ENCODE data around the gene HOXD10.

HOXD10 gene

DNA sequence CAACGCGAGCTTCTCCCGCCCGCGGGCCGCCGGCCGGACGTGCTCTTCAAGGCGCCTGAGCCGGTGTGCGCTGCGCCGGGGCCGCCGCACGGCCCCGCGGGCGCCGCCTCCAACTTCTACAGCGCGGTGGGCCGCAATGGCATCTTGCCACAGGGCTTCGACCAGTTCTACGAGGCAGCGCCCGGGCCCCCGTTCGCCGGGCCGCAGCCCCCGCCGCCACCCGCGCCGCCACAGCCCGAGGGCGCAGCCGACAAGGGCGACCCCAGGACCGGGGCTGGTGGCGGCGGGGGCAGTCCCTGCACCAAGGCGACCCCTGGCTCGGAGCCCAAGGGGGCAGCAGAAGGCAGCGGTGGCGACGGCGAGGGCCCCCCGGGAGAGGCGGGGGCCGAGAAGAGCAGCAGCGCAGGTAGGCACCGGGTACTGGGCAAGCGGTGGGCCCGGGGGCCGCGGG is 8.8 kb upstream of the HOXD10 start:
- DNase-seq (ENCODE audit: low read depth, low spot score) = no peak

DNA sequence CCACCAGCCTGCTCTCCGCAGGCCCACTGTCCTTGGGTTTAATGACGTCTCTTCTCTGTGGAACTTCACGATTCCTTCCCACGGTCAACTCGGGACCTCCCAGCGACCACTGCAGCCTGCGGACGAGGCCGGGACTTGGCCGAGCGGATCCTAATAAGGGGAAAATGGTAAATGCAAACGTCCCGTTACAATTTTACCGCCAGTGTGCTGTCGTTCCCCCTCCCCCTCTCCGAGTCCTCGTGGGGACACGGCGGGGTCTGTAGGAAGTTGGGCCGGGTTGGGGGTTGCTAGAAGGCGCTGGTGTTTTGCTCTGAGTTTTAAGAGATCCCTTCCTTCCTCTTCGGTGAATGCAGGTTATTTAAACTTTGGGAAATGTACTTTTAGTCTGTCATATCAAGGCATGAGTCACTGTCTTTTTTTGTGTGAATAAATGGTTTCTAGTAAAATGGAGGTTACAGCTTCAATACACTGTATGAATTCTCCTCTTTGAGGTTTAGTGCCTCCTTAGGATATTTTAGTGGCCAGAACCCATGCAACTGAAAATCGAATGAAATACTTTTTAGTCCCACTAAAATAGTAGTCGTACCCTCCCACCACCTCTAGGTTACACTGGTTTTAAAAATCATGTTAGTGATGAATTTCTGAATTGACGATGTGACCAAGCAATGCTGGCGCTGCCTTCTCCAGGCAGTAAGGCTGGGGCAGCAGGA is 7.2 kb upstream of the HOXD10 start:
- no peak for DNase-seq (ENCODE audit: low read depth, low spot score)

DNA sequence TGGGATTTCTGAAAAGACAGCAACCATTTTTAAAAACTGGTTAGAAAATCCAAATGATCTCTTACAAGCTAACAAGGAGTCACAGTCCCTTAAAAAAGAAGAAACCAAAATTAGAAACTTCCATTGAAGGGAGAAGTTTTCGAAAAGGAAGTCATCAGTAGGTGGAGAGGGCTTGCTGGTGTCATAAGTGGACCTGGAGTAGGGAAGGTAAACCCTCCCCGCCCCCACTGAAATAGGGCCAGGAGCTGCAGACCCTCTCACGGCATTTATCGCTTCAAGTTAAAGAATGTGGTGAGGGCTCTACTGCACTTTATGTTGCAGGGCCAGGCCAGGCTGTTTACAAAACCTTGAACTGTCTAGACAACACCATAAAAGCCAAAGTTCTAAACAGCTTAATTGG is 6.6 kb upstream of the HOXD10 start:
- DNase-seq (ENCODE audit: low read depth, low spot score) = no peak

DNA sequence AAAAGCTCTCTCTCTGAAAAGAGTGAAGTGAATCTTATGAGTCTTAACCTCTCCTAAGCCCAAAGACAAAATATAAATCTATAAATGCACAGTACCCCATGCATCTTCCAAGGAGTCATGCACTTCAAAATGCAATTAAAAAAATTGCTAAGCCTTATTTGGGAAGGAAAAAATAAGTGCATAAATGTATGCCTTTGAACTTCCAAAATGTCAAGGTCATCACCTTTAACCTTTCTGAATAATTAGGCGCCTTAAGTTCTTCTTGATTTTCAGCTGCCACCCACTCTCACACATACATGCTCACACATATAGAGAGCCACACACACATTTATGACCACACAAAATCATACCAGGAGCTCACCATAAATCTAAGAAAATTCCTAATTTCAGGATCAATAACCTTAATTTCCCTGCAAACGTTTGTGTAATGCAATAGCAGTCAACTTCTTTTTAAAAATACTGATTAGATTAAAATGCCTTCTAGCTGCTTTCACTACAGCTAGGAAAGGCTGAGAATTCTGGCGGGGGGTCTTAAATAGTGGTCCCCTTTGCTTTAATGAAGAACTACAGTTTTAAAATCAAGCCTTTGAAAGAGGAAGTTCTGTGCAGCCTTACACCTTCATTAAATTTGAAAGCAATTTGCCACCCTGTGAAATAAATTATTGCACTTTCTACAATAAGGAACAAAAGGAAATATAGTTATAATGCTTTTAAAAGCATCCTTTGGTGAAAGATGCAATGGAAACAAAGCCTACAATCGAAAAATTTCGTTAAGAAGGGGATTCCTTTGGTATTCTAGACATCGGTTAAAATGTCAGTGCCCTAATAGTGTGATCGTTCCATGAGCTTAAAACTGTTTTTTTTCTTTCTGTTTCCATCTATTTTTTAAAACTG is 5.9 kb upstream of the HOXD10 start:
- DNase-seq (ENCODE audit: low read depth, low spot score) = no peak

GRCh38 chr2:176111309-176111663 is 5.3 kb upstream of the HOXD10 start:
- DNase-seq (ENCODE audit: low read depth, low spot score) = no peak

DNA sequence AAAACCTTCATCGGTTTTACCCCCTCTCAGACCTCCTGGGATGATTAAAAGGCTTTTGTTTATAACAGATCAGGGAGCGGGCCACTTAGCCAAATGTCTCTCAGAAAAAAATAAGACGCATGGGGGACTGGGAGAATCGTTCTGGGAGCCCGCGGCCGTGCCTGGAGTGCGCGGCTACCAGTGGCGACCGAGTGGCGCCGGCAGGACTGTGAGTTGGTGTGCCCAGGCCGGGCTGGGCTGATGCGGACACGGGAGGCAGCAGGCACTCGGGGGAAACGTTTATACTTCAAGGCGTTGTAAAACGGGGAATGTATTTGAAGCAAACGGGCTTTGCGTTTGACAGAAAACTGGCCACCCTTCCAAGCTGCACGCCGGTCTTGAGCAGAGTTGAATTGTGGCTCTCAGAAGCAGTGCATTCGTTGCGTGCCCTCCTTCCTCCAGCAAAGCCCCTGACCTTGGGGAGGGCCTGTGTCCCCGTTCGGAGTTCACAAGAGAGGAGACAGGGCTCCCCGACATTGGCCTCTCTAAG is 4.7 kb upstream of the HOXD10 start:
- no peak for DNase-seq (ENCODE audit: low read depth, low spot score)

DNA sequence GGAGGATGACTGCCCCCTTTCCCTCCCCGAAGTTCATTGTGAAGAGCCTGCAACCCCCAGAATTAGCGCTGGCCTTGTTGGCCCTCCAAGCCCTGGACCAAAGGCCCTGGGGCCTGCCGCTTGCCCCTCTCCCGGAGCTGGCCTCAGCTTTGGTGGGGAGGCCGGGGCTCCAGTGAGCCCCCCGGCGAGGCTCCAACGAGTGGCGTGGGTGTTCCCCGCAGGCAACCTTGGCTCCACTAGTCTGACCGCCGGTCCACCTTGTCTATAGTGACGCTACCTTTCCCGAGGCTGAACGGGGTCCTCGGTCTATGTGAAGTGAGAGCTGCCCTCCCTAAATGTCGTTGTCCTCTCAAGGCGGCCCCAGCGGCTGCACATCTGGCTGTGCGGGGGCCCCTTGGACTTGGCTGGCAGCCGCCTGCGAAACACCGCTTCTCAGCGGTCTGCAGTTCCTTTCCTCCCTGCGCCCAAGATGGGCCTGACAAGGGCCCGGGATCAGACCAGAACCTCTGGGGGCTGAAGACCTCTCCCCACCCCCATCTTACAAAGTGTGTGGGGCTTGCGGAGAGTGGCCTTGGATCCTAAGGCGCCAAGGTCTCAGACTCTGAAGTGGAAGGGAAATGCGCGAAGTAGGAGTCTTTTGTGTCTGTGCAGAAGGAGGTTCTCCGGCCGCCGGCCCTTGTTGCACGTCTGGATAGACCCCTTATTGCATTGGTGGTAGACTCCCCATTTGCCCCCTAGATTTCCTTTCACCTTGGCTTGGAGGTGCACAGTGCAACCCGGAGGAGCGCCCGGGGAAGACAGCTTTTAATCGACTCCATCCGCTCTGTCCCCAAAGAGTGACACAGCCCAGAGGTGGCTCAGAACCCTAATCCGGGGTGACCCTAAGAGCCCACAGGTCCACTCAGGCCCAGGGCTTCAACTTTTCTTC is 3.9 kb upstream of the HOXD10 start:
- no peak for DNase-seq (ENCODE audit: low read depth, low spot score)

- no peak for DNase-seq (ENCODE audit: low read depth, low spot score)
Observed at GRCh38 chr2:176114120-176114929, 2.3 kb upstream of the HOXD10 start.

DNA sequence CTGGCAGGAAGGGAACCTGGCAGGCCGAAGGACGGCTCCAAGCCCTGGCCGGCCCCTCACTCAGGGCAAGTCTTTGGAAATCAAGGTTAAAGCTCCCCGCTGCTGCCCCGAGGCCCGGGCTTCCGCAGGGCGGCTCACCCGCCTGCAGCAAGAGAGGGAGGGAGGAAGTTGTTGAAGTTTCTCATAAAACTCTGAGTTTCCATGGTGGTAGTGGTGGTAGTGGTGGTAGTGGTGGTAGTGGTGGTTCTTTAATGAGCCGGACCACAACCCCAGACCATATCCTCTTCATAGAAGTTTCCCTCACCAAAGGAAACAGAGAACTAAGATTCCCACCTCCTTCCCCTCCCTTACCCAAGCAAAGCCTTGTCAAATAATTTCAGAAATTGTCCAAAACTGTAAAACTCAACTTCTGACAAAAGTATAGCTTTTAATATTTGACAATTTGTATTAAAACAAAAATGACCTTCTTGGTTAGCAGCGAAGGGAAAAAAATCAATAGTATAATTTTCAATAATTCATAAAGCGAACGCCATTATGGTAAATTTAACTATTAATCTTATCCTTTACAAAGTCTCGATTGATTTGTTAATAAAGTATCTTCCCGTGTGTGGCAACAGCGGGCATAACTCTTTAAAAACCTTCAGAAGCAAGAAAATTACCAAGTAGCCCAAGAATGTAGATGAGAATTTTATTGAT is 1.5 kb upstream of the HOXD10 start:
- DNase-seq (ENCODE audit: low read depth, low spot score) = no peak

DNA sequence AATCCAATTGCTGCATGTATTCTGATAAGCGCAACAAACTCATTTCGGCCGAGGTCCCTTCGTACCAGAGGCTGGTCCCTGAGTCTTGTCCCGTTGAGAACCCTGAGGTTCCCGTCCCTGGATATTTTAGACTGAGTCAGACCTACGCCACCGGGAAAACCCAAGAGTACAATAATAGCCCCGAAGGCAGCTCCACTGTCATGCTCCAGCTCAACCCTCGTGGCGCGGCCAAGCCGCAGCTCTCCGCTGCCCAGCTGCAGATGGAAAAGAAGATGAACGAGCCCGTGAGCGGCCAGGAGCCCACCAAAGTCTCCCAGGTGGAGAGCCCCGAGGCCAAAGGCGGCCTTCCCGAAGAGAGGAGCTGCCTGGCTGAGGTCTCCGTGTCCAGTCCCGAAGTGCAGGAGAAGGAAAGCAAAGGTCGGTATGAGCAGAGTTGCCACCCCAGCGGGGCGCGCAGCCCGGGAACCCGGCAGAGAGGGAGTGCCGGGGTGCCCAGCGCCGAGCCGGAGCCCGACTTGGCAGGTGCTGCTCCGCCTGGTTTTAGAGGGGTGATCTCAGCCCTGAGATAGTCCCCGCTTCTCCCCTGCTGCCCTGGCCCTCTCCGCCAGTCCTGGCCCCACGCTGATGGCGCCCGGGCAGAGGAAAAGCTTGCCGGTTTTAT is 714 bp downstream of the HOXD10 start:
- DNase-seq (ENCODE audit: low read depth, low spot score) = no peak

DNA sequence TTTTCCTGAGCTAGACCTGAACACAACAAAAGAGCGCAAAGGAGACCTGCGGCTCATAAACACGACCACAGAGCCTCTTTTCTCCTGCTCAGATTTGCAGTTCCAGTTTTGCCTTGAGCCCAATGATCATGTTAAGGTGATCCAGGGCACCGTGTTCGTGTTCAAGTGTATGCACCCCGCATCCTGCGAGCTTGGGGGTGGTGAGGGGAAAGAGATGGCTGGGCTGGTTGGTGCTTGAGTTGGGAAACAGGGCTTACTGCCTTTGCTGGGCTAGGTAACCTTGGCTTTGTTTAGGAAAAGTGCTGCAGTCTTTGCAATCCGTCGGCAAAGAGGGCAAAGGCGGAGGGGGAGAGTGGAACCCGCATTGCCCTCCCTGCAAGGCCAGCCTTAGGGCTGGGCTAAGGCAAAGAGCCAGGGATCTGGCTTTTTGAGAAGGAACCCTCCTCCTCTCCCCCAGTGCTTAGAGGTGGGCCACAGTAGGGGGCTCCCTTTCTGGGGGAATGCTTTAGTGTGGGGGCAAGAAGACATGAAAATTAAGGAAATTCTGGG is 1.3 kb downstream of the HOXD10 start:
- DNase-seq (ENCODE audit: low read depth, low spot score) = no peak

DNA sequence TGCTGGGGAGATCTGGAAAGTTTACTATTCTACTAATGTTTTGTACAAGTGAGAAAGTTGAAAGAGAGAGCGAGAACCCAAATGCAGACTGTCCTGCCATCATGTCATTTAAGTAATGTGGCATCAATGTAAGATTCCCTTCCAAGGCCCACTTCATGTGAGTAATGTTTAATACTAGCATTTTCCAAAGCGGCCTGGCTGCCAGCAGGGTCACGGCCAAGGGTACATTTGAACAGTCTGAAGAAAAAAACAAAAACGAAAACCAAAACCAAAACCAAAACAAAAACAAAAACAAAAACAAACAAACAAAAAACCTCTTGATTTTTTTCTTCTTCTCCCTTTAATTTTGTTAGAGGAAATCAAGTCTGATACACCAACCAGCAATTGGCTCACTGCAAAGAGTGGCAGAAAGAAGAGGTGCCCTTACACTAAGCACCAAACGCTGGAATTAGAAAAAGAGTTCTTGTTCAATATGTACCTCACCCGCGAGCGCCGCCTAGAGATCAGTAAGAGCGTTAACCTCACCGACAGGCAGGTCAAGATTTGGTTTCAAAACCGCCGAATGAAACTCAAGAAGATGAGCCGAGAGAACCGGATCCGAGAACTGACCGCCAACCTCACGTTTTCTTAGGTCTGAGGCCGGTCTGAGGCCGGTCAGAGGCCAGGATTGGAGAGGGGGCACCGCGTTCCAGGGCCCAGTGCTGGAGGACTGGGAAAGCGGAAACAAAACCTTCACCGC is 2.2 kb downstream of the HOXD10 start:
- DNase-seq (ENCODE audit: low read depth, low spot score) = no peak

DNA sequence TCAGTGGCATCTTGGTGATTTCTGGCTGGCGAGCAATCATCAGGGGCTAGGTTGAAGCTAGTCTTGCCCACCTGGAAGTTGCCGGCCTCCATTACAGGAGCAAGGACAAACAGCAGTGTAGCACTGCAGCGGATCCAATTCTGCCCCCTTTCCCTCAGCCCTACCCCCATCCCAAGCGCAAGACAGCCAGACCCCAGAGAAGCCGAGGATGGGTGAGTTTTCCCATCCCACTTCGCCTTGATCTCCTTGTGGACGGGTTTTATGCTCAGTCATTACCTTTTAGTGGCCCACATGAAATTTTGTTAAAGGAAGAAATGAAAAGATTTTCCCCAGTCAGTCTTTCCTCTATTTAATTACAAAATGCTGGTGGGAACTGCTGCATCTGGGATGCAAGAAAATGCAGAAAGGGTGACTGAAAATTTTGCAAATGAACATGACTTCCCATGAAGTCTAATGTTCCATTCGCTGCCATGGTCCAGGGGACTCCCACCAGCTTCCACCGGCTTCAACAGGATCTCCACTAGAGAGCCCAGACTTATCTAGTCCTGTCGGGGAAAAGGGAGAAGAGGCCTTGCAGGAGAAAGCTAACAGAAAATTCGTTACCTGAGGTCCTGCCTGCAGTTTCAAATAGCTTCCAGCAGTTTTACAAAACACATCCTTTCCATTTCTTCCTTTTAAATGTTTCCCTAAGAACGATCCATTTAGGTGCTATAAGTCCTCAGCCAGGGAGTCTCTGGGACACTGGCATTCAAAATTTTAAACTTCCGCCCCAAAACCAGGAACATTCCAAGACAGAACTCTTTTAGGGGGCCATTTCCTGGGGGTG is 4.0 kb downstream of the HOXD10 start:
- no peak for DNase-seq (ENCODE audit: low read depth, low spot score)

GRCh38 chr2:176121190-176122051 is 4.8 kb downstream of the HOXD10 start:
- DNase-seq (ENCODE audit: low read depth, low spot score) = no peak

DNA sequence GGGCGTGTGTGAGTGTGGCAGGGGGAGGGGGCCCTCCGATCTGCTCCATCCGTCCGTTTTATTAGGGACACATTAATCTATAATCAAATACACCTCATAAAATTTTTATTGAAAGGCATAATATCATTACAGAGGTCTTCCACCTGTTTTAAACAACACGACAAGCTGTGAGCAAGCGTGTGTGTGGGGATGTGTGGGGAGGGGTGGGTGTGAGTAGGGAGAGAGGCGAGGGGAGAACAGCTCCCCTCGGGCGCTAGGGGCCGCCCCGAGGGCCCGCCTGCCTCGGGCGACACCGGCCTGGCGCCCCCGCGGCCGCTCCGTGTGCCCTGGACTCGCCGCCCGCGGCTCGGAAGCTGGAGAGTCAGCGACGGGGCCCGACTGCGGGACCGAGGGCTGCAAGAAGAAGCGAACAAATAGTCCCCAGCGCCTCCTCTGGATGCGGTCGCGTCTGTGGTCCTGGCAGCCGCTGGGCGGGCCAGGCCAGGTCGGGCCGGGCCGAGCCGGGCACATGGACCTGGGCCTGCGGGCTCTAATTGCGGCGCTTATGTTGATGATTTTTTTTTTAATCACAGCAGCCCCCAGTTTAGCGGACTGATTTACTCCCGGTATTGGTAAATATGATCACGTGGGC is 5.6 kb downstream of the HOXD10 start:
- no peak for DNase-seq (ENCODE audit: low read depth, low spot score)

- DNase-seq (ENCODE audit: low read depth, low spot score) = no peak
Observed at GRCh38 chr2:176122683-176123410, 6.3 kb downstream of the HOXD10 start, which contains the start of gene HOXD9. Gene HOXD9 (plus strand): TSS chr2:176122719. CDS start chr2:176122769, 50 bp downstream.
